Mesenchymal stem cell (in vitro differentiated cells and primary cell): Measurements from ENCODE around the gene DCTN4.

Experiments
- DNase-seq: peaks from one replicate; pipeline ENCODE4 v3.0.0-alpha.2; 2013
- H2AFZ ChIP-seq: one replicate; pipeline ENCODE4 v1.6.1; 2013; ENCODE audit warnings: low read depth, mild to moderate bottlenecking, control low read depth, inconsistent platforms, low read length, moderate library complexity
- H2AK5ac ChIP-seq: 2 replicates; pipeline ENCODE4 v1.6.1; 2013; ENCODE audit warnings: low read length, moderate library complexity, mild to moderate bottlenecking, inconsistent platforms; ENCODE audit not compliant: severe bottlenecking
- H2BK120ac ChIP-seq: one replicate; pipeline ENCODE4 v1.6.1; 2013; ENCODE audit warnings: low read depth, mild to moderate bottlenecking, inconsistent platforms, low read length, moderate library complexity
- H2BK12ac ChIP-seq, 2 experiments: one replicate each; pipeline ENCODE4 v1.6.1; 2013; ENCODE audit warnings: inconsistent platforms in 2 of 2, low read length in 2 of 2, mild to moderate bottlenecking in 2 of 2, moderate library complexity in 2 of 2, control low read depth in 1 of 2
- H2BK15ac ChIP-seq: one replicate; pipeline ENCODE4 v1.6.1; 2013; ENCODE audit warnings: mild to moderate bottlenecking, low read depth, inconsistent platforms; ENCODE audit not compliant: poor library complexity, severe bottlenecking
- H2BK5ac ChIP-seq: 2 replicates; pipeline ENCODE4 v1.6.1; 2013; ENCODE audit warnings: low read depth, mild to moderate bottlenecking, low read length, control low read depth, inconsistent platforms; ENCODE audit not compliant: poor library complexity, severe bottlenecking
- H3K14ac ChIP-seq, 2 experiments: one replicate each; pipeline ENCODE4 v1.6.1; 2013; ENCODE audit warnings: inconsistent platforms in 2 of 2, low read length in 2 of 2, control low read depth in 1 of 2, mild to moderate bottlenecking in 1 of 2, moderate library complexity in 1 of 2
- H3K18ac ChIP-seq, 2 experiments: one replicate each; pipeline ENCODE4 v1.6.1; 2013; ENCODE audit warnings: inconsistent platforms in 2 of 2, low read length in 2 of 2, control low read depth in 1 of 2, low read depth in 1 of 2, mild to moderate bottlenecking in 1 of 2
- H3K23ac ChIP-seq, 2 experiments: one replicate each; pipeline ENCODE4 v1.6.1; 2013; ENCODE audit warnings: inconsistent platforms in 2 of 2, low read length in 2 of 2, mild to moderate bottlenecking in 2 of 2, moderate library complexity in 2 of 2, control low read depth in 1 of 2
- H3K27ac ChIP-seq: 2 replicates; pipeline ENCODE4 v1.5.1; 2013; ENCODE audit warnings: mild to moderate bottlenecking, moderate library complexity, low read length, control low read depth, inconsistent platforms; ENCODE audit not compliant: poor library complexity, severe bottlenecking
- H3K27me3 ChIP-seq, 2 experiments: 2 replicates each; pipeline versions ENCODE4 v1.6.1 to v1.7.0; 2013; ENCODE audit warnings: low read length in 2 of 2, mild to moderate bottlenecking in 2 of 2, moderate library complexity in 2 of 2, control low read depth in 1 of 2, inconsistent platforms in 1 of 2; ENCODE audit not compliant: control insufficient read depth in 1 of 2, insufficient read depth in 1 of 2
- H3K36me3 ChIP-seq, 2 experiments: 2 replicates each; pipeline versions ENCODE4 v1.6.1 to v1.7.0; 2013; ENCODE audit warnings: low read length in 2 of 2, control low read depth in 1 of 2, inconsistent platforms in 1 of 2, low read depth in 1 of 2, mild to moderate bottlenecking in 1 of 2; ENCODE audit not compliant: insufficient read depth in 2 of 2, control insufficient read depth in 1 of 2
- H3K4ac ChIP-seq, 2 experiments: one replicate each; pipeline ENCODE4 v1.6.1; 2013; ENCODE audit warnings: inconsistent platforms in 2 of 2, low read length in 2 of 2, mild to moderate bottlenecking in 2 of 2, moderate library complexity in 2 of 2, control low read depth in 1 of 2, low read depth in 1 of 2
- H3K4me1 ChIP-seq: 2 replicates; pipeline ENCODE4 v1.6.1; 2013; ENCODE audit warnings: low read depth, low read length, control low read depth; ENCODE audit not compliant: control insufficient read depth, insufficient read depth
- H3K4me2 ChIP-seq: 2 replicates; pipeline ENCODE4 v1.6.1; 2013; ENCODE audit warnings: low read length, mild to moderate bottlenecking, inconsistent platforms; ENCODE audit not compliant: poor library complexity, severe bottlenecking
- H3K4me3 ChIP-seq, 2 experiments: 2 replicates each; pipeline versions ENCODE4 v1.5.1 to v1.7.0; 2013; ENCODE audit warnings: low read length in 2 of 2, mild to moderate bottlenecking in 2 of 2, control low read depth in 1 of 2, low read depth in 1 of 2; ENCODE audit not compliant: insufficient read depth in 1 of 2
- H3K79me1 ChIP-seq: replicated peaks from 2 replicates; pipeline ENCODE4 v1.6.1; 2013; ENCODE audit warnings: mild to moderate bottlenecking, control low read depth, low read length, inconsistent platforms; ENCODE audit not compliant: poor library complexity, severe bottlenecking
- H3K9ac ChIP-seq: 2 replicates; pipeline ENCODE4 v1.7.0; 2013; ENCODE audit warnings: mild to moderate bottlenecking, low read length, moderate library complexity
- H3K9me3 ChIP-seq: 2 replicates; pipeline ENCODE4 v1.7.0; 2013; ENCODE audit warnings: mild to moderate bottlenecking, low read length; ENCODE audit not compliant: control insufficient read depth
- H4K8ac ChIP-seq: one replicate; pipeline ENCODE4 v1.6.1; 2013; ENCODE audit warnings: inconsistent platforms, mild to moderate bottlenecking, low read length, moderate library complexity
- H4K91ac ChIP-seq: one replicate; pipeline ENCODE4 v1.6.1; 2013; ENCODE audit warnings: mild to moderate bottlenecking, low read length, inconsistent platforms
- WGBS: methylation state at CpG from one replicate; pipeline ENCODE4 v1.1.7; 2013; ENCODE audit warnings: mixed read lengths; 5-methylcytosine and 5-hydroxymethylcytosine counted together

Gene DCTN4

DNA sequence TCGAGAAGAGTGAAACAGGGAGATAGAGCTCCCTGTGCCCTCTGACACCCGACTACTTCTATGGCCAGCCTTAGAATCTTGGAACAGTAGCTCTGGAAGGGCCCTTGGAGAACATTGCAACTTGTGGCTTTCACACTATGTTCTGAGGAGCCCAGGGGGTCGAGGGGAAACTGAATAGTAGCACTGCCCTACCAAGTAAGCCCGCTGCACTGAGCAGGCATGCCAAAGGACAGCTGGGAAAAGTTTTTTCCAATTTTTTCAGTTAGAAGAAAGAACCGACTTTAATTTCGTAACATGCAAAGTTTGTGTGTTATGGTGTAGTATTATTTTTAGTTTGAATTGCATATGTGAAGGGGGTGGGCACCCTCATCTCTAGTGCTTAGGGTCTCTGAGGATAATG, 30.6 kb upstream of the DCTN4 start:
- Histone ChIP-seq H3K79me1 (peaks cover 17% of the 10 kb centered on the region), H4K8ac (peak overlapping the region; percentile 75), H3K14ac (peak overlapping the region in 1 of 2 experiments; percentile 83), H3K4me3 (peak overlapping the region in 1 of 2 experiments; percentile 58), H2BK12ac (peak overlapping the region; percentile 82 to 90), H2AFZ (no peak overlapping the region), H3K4me2 (no peak overlapping the region), H3K9me3 (peaks cover 3% of the 10 kb centered on the region), H3K27me3 (no peaks in the 10 kb centered on the region), H2BK120ac (peak overlapping the region; percentile 58), H3K23ac (no peak overlapping the region), H2BK15ac (no peak overlapping the region), H3K4me1 (peaks cover 6% of the 10 kb centered on the region), H3K36me3 (peaks cover 0 to 33% of the 10 kb centered on the region in 2 experiments), H4K91ac (peak overlapping the region; percentile 72), H2AK5ac (peak overlapping the region; percentile 87), H3K18ac (peak overlapping the region; percentile 84 to 91), H3K27ac (peak overlapping the region; percentile 92), H2BK5ac (no peak overlapping the region), H3K4ac (peak overlapping the region; percentile 91 to 93), H3K9ac (peak overlapping the region; percentile 82)
- 71% methylated on average over 6 of the region's 6 CpGs for WGBS
- DNase-seq, result peak; percentile 62

DNA sequence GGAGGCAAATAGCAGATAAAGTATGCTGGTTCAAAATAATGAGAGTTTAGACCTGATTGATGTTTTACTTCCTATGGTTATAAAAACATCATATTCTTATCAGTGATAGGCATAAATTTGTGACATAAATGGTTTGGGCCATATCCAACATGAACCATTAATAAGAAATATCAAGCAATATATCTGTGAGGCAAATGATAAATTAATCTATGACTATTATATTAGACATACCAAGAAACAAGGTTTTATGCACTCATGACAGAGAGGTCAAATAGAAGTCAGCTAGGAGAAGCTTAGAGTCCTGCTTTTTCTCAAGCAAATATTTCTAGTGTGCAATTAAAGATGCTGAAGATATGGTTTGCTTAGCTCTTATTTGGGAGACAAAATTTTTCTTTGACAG, 30.2 kb upstream of the DCTN4 start:
- no peak overlapping the region for H2BK12ac ChIP-seq
- H3K18ac ChIP-seq, result peak overlapping the region; percentile 84 to 91
- H3K27me3 ChIP-seq, result no peaks in the 10 kb centered on the region
- no peak overlapping the region for H3K23ac ChIP-seq
- peaks cover 3% of the 10 kb centered on the region for H3K9me3 ChIP-seq
- no peak overlapping the region for H2AFZ ChIP-seq
- H3K14ac ChIP-seq, result no peak overlapping the region
- peak; percentile 42 for DNase-seq
- no peak overlapping the region for H2BK5ac ChIP-seq
- peak overlapping the region; percentile 87 for H2AK5ac ChIP-seq
- no peak overlapping the region for H4K8ac ChIP-seq
- no peak overlapping the region for H2BK120ac ChIP-seq
- H4K91ac ChIP-seq, result no peak overlapping the region
- peak overlapping the region in 1 of 2 experiments; percentile 58 for H3K4me3 ChIP-seq
- peaks cover 6% of the 10 kb centered on the region for H3K4me1 ChIP-seq
- H3K79me1 ChIP-seq, result peaks cover 18% of the 10 kb centered on the region
- peak overlapping the region; percentile 92 for H3K27ac ChIP-seq
- peak overlapping the region; percentile 91 to 93 for H3K4ac ChIP-seq
- H3K36me3 ChIP-seq, result peaks cover 0 to 33% of the 10 kb centered on the region in 2 experiments
- H2BK15ac ChIP-seq, result no peak overlapping the region
- peak overlapping the region; percentile 82 for H3K9ac ChIP-seq
- no peak overlapping the region for H3K4me2 ChIP-seq

- H2AK5ac ChIP-seq, result no peak overlapping the region
- no peak overlapping the region for H4K91ac ChIP-seq
- H3K36me3 ChIP-seq, result peaks cover 0 to 32% of the 10 kb centered on the region in 2 experiments
- H2BK120ac ChIP-seq, result no peak overlapping the region
- no peak overlapping the region for H3K4ac ChIP-seq
- peak overlapping the region; percentile 69 for H3K9ac ChIP-seq
- no peak overlapping the region for H2BK15ac ChIP-seq
- H2AFZ ChIP-seq, result no peak overlapping the region
- H3K4me2 ChIP-seq, result no peak overlapping the region
- no peak overlapping the region for H2BK12ac ChIP-seq
- H3K14ac ChIP-seq, result no peak overlapping the region
- H3K9me3 ChIP-seq, result peaks cover 3% of the 10 kb centered on the region
- H2BK5ac ChIP-seq, result no peak overlapping the region
- no peak overlapping the region for H3K27ac ChIP-seq
- peak overlapping the region in 1 of 2 experiments; percentile 49 for H3K4me3 ChIP-seq
- no peak overlapping the region for H3K23ac ChIP-seq
- H3K27me3 ChIP-seq, result no peaks in the 10 kb centered on the region
- DNase-seq, result no peak
- H3K18ac ChIP-seq, result no peak overlapping the region
- H4K8ac ChIP-seq, result no peak overlapping the region
- H3K79me1 ChIP-seq, result peaks cover 18% of the 10 kb centered on the region
- 43% methylated on average over 1 of the region's 1 CpG for WGBS
- peaks cover 12% of the 10 kb centered on the region for H3K4me1 ChIP-seq
These were observed 28.8 kb upstream of the DCTN4 start for GRCh38 chr5:150787656-150788055.

DNA sequence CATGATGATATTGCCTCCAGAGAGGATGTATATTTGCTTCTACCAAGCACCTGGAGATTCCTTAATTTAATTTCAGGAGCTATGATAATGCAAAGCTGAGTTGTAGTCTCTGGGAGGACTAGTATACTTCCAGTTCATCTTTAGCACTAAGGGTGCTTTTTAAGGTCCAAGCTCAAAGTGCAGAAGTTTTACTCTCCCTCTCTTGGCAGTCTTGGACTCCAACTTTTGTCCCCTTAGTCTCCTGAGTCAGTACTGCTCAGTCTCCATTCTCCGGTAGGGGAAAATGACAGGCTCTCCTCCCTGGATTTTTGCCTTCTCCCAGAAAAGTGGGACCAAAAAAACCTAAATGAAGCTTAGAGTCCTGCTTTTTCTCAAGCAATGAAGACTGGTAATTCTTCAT, 28.1 kb upstream of the DCTN4 start:
- H3K18ac ChIP-seq, result peak overlapping the region in 1 of 2 experiments; percentile 34
- peak overlapping the region; percentile 69 for H3K9ac ChIP-seq
- H3K36me3 ChIP-seq, result peaks cover 0 to 35% of the 10 kb centered on the region in 2 experiments
- no peak overlapping the region for H3K14ac ChIP-seq
- no peak overlapping the region for H4K8ac ChIP-seq
- H3K27me3 ChIP-seq, result no peaks in the 10 kb centered on the region
- H3K4ac ChIP-seq, result no peak overlapping the region
- H2BK5ac ChIP-seq, result no peak overlapping the region
- no peak overlapping the region for H3K4me2 ChIP-seq
- H3K23ac ChIP-seq, result no peak overlapping the region
- peak overlapping the region in 1 of 2 experiments; percentile 49 for H3K4me3 ChIP-seq
- H2AFZ ChIP-seq, result no peak overlapping the region
- no peak overlapping the region for H2AK5ac ChIP-seq
- no peak overlapping the region for H2BK120ac ChIP-seq
- DNase-seq, result no peak
- H3K9me3 ChIP-seq, result peaks cover 3% of the 10 kb centered on the region
- H3K27ac ChIP-seq, result no peak overlapping the region
- no peak overlapping the region for H2BK12ac ChIP-seq
- H3K79me1 ChIP-seq, result peaks cover 15% of the 10 kb centered on the region
- H4K91ac ChIP-seq, result no peak overlapping the region
- peaks cover 14% of the 10 kb centered on the region for H3K4me1 ChIP-seq
- WGBS, result 88% methylated on average over 1 of the region's 1 CpG
- H2BK15ac ChIP-seq, result no peak overlapping the region
